Subcutaneous abdominal adipose tissue (tissue), 5 donors: ENCODE measurements around the gene PPP2R5C.

Source experiments
- H3K27ac ChIP-seq: one replicate; pipeline ENCODE4 v1.7.0; 2013; ENCODE audit warnings: low read depth, mild to moderate bottlenecking, inconsistent platforms, low read length, moderate library complexity
- H3K27me3 ChIP-seq, 5 donors: one replicate each; pipeline ENCODE4 v1.7.0; 2013; ENCODE audit warnings: low read length in 5 of 5, inconsistent platforms in 1 of 5; ENCODE audit not compliant: control insufficient read depth in 5 of 5, insufficient read depth in 4 of 5
- H3K36me3 ChIP-seq, 5 donors: one replicate each; pipeline ENCODE4 v1.7.0; 2013; ENCODE audit warnings: low read length in 5 of 5; ENCODE audit not compliant: control insufficient read depth in 5 of 5, insufficient read depth in 5 of 5
- H3K4me1 ChIP-seq, 5 donors: one replicate each; pipeline ENCODE4 v1.7.0; 2013; ENCODE audit warnings: low read length in 5 of 5, mild to moderate bottlenecking in 3 of 5, moderate library complexity in 1 of 5; ENCODE audit not compliant: control insufficient read depth in 5 of 5, insufficient read depth in 5 of 5
- H3K4me3 ChIP-seq, 5 donors: one replicate each; pipeline ENCODE4 v1.7.0; 2013; ENCODE audit warnings: low read length in 5 of 5, low read depth in 1 of 5
- H3K9ac ChIP-seq, 5 donors: one replicate each; pipeline ENCODE4 v1.7.0; 2013; ENCODE audit warnings: low read length in 5 of 5, mild to moderate bottlenecking in 4 of 5, moderate library complexity in 3 of 5
- H3K9me3 ChIP-seq, 5 donors: one replicate each; pipeline ENCODE4 v1.7.0; 2013; ENCODE audit warnings: low read length in 5 of 5; ENCODE audit not compliant: control insufficient read depth in 5 of 5
- donor health status: healthy.
- donor health status: healthy.
- donor health status: healthy.
- donor health status: healthy.
- donor health status: healthy.

PPP2R5C gene

GRCh38 chr14:101776344-101776743 is 14.8 kb downstream of the PPP2R5C start:
- Histone ChIP-seq H3K9ac (no peak overlapping the region), H3K27ac (no peak overlapping the region)

GRCh38 chr14:101780390-101780789 is 18.9 kb downstream of the PPP2R5C start:
- Histone ChIP-seq H3K4me1 (peaks cover 0 to 19% (median 12%) of the 10 kb centered on the region in 5 donors), H3K36me3 (no peaks in the 10 kb centered on the region), H3K4me3 (peak overlapping the region in 1 of 5 donors; percentile 45), H3K9me3 (no peaks in the 10 kb centered on the region), H3K9ac (peak overlapping the region in 1 of 5 donors; percentile 58), H3K27ac (no peak overlapping the region), H3K27me3 (peaks cover 0 to 14% (median 5%) of the 10 kb centered on the region in 5 donors)

More at GRCh38 chr14:101776344-101776743, 14.8 kb downstream of the PPP2R5C start:
- Histone ChIP-seq H3K4me3 (no peak overlapping the region), H3K4me1 (peaks cover 0 to 15% (median 11%) of the 10 kb centered on the region in 5 donors), H3K27me3 (peaks cover 0 to 12% (median 5%) of the 10 kb centered on the region in 5 donors), H3K9me3 (no peaks in the 10 kb centered on the region), H3K36me3 (no peaks in the 10 kb centered on the region)

- peak overlapping the region in 1 of 5 donors; percentile 58 for H3K9ac ChIP-seq
- H3K4me1 ChIP-seq: peaks cover 0 to 16% (median 12%) of the 10 kb centered on the region in 5 donors
- no peaks in the 10 kb centered on the region for H3K9me3 ChIP-seq
- H3K4me3 ChIP-seq: peak overlapping the region in 4 of 5 donors; percentile 45 to 67 (median 60)
- no peak overlapping the region for H3K27ac ChIP-seq
- H3K27me3 ChIP-seq: peaks cover 0 to 14% (median 5%) of the 10 kb centered on the region in 5 donors
- H3K36me3 ChIP-seq: no peaks in the 10 kb centered on the region
Measured at GRCh38 chr14:101780887-101781239, 19.4 kb downstream of the PPP2R5C start.

- H3K27me3 ChIP-seq: peaks cover 0 to 14% (median 5%) of the 10 kb centered on the region in 5 donors
- no peak overlapping the region for H3K27ac ChIP-seq
- H3K9me3 ChIP-seq: no peaks in the 10 kb centered on the region
- H3K9ac ChIP-seq: peak overlapping the region in 3 of 5 donors; percentile 44 to 73 (median 58)
- H3K36me3 ChIP-seq: no peaks in the 10 kb centered on the region
- peak overlapping the region in 4 of 5 donors; percentile 60 to 67 (median 63) for H3K4me3 ChIP-seq
- H3K4me1 ChIP-seq: peaks cover 0 to 16% (median 12%) of the 10 kb centered on the region in 5 donors
Measured at GRCh38 chr14:101781240-101782061, 19.9 kb downstream of the PPP2R5C start.

- Histone ChIP-seq H3K9ac (no peak overlapping the region), H3K4me3 (no peak overlapping the region), H3K27me3 (peaks cover 0 to 14% (median 5%) of the 10 kb centered on the region in 5 donors), H3K36me3 (no peaks in the 10 kb centered on the region), H3K4me1 (peaks cover 0 to 16% (median 15%) of the 10 kb centered on the region in 5 donors), H3K27ac (no peak overlapping the region), H3K9me3 (no peaks in the 10 kb centered on the region)
Measured at GRCh38 chr14:101783260-101784016, 21.9 kb downstream of the PPP2R5C start.

GRCh38 chr14:101784631-101785030 is 23.1 kb downstream of the PPP2R5C start:
- H3K4me3 ChIP-seq: no peak overlapping the region
- H3K9me3 ChIP-seq: no peaks in the 10 kb centered on the region
- peaks cover 0 to 14% (median 5%) of the 10 kb centered on the region in 5 donors for H3K27me3 ChIP-seq
- H3K9ac ChIP-seq: no peak overlapping the region
- no peak overlapping the region for H3K27ac ChIP-seq
- peaks cover 0 to 19% (median 15%) of the 10 kb centered on the region in 5 donors for H3K4me1 ChIP-seq
- no peaks in the 10 kb centered on the region for H3K36me3 ChIP-seq

- H3K9ac ChIP-seq: no peak overlapping the region
- H3K9me3 ChIP-seq: no peaks in the 10 kb centered on the region
- H3K4me1 ChIP-seq: peaks cover 4 to 12% (median 9%) of the 10 kb centered on the region in 5 donors
- no peak overlapping the region for H3K4me3 ChIP-seq
- no peaks in the 10 kb centered on the region for H3K27me3 ChIP-seq
- no peak overlapping the region for H3K27ac ChIP-seq
- no peaks in the 10 kb centered on the region for H3K36me3 ChIP-seq
Measured at GRCh38 chr14:101788016-101788635, 26.6 kb downstream of the PPP2R5C start.

GRCh38 chr14:101789222-101789621 is 27.7 kb downstream of the PPP2R5C start:
- no peaks in the 10 kb centered on the region for H3K36me3 ChIP-seq
- H3K27ac ChIP-seq: no peak overlapping the region
- H3K4me3 ChIP-seq: no peak overlapping the region
- H3K27me3 ChIP-seq: no peaks in the 10 kb centered on the region
- H3K4me1 ChIP-seq: peaks cover 4 to 12% (median 9%) of the 10 kb centered on the region in 5 donors
- no peaks in the 10 kb centered on the region for H3K9me3 ChIP-seq
- H3K9ac ChIP-seq: no peak overlapping the region

- no peaks in the 10 kb centered on the region for H3K9me3 ChIP-seq
- no peak overlapping the region for H3K4me3 ChIP-seq
- H3K9ac ChIP-seq: no peak overlapping the region
- H3K27ac ChIP-seq: no peak overlapping the region
- H3K27me3 ChIP-seq: no peaks in the 10 kb centered on the region
- H3K36me3 ChIP-seq: no peaks in the 10 kb centered on the region
- peaks cover 4 to 12% (median 9%) of the 10 kb centered on the region in 5 donors for H3K4me1 ChIP-seq
Measured at GRCh38 chr14:101790232-101790631, 28.7 kb downstream of the PPP2R5C start.
